ENCODE results near the gene PTPN7. TPM values are rescaled to one million over a fixed set of nuclear protein-coding genes. Genes with fewer than 3 reads are reported as not detected.
"Not testable (repeated sequence)": the region's sequence is repeated elsewhere in the genome, so short reads cannot be mapped to it uniquely, and the experiment has no call there.

The PTPN7 gene
- total RNA-seq, 2 donors from 2014 or later = 4.3 to 6.1 TPM

DNA sequence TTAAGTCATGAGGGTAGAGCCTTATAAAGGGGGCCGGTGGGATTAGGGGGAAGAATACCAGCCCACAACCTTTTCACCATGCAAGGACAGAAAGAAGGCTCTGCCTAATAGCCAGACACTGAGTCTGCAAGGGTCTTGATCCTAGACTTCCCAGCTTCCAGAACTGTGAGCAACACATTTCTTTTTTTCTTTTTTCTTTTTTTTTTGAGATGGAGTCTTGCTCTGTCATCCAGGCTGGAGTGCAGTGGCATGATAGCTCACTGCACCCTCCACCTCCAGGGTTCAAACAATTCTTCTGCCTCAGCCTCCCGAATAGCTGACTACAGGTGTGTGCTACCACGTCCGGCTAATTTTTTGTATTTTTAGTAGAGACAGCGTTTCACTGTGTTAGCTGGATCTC, 14.1 kb downstream of the PTPN7 start:
- Histone ChIP-seq H3K4me1 (ENCODE audit: control insufficient read depth in 1 of 2, low read depth in 2 of 2) (peaks cover 6 to 33% of the 10 kb centered on the region in 2 donors), H3K36me3 (no peaks in the 10 kb centered on the region), H3K27ac (no peak overlapping the region), H3K9me3 (no peaks in the 10 kb centered on the region), H3K27me3 (replicated peaks; ENCODE audit: insufficient read depth) (no peaks in the 10 kb centered on the region), H3K4me3 (no peak overlapping the region)
- ATAC-seq (ENCODE audit: insufficient number of reproducible peaks, low FRiP score, low read depth) = no peak
- TF ChIP-seq, protein P1, sequence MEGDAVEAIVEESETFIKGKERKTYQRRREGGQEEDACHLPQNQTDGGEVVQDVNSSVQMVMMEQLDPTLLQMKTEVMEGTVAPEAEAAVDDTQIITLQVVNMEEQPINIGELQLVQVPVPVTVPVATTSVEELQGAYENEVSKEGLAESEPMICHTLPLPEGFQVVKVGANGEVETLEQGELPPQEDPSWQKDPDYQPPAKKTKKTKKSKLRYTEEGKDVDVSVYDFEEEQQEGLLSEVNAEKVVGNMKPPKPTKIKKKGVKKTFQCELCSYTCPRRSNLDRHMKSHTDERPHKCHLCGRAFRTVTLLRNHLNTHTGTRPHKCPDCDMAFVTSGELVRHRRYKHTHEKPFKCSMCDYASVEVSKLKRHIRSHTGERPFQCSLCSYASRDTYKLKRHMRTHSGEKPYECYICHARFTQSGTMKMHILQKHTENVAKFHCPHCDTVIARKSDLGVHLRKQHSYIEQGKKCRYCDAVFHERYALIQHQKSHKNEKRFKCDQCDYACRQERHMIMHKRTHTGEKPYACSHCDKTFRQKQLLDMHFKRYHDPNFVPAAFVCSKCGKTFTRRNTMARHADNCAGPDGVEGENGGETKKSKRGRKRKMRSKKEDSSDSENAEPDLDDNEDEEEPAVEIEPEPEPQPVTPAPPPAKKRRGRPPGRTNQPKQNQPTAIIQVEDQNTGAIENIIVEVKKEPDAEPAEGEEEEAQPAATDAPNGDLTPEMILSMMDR (IDR thresholded peaks at IDR 0.05) = no peak
- DNase-seq (ENCODE audit: low spot score) = no peak

DNA sequence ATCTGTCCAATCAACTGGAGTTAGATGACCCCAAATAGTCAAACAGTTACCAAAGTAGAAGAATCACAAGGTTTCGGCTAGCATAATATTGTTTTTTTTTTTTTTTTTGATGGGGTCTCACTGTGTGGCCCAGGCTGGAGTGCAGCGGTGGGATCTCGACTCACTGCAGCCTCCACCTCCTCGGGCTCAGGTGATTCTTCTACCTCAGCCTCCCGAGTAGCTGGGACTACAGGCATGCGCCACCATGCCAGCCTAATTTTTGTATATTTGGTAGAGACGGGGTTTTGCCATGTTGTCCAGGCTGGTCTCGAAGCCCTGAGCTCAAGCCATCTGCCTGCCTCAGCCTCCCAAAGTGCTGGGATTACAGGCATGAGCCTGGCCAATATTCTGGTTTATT, 14.7 kb downstream of the PTPN7 start:
- peak overlapping the region; percentile 85 to 86 for H3K27ac ChIP-seq
- H3K27me3 ChIP-seq (replicated peaks; ENCODE audit: insufficient read depth); DNase-seq (ENCODE audit: low spot score); H3K9me3 ChIP-seq; ATAC-seq (ENCODE audit: insufficient number of reproducible peaks, low FRiP score, low read depth); H3K36me3 ChIP-seq: not testable (repeated sequence)
- H3K4me3 ChIP-seq = peak overlapping the region; percentile 93
- peaks cover 6 to 36% of the 10 kb centered on the region in 2 donors for H3K4me1 ChIP-seq (ENCODE audit: control insufficient read depth in 1 of 2, low read depth in 2 of 2)

DNA sequence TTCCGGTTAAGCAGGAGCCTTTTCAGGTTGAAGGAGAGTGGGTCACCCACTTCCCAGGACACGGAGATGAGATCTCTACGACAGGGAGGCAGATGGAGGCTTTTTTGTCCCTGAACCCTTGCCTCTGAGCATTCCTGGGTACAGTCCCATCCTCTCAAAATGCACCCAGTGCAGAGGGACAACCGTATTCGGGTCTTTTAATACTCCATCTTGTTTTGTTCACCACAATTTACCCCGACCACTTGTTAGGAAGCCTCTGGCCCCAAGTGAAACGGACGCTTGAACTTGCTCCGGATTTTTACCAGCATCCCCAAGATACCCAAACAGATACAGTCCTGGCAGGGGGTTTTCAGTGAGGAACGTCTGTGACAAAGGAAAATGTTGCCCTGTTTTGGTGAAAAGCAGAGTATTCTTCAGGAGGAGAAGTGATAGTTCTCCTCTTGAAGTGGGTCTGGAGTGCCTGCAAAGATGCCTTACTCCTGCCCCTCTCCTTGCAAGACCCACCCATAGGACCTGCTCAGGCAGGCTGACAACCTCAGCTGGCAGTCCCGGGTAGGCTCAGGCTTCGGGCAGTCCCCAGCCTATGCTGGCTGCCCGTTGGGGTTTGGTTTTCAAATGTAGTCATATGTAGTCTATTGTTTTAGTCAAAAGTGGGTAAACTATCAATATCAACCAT, 15.2 kb downstream of the PTPN7 start:
- TF ChIP-seq, protein P1 (IDR thresholded peaks at IDR 0.05) = no peak

DNA sequence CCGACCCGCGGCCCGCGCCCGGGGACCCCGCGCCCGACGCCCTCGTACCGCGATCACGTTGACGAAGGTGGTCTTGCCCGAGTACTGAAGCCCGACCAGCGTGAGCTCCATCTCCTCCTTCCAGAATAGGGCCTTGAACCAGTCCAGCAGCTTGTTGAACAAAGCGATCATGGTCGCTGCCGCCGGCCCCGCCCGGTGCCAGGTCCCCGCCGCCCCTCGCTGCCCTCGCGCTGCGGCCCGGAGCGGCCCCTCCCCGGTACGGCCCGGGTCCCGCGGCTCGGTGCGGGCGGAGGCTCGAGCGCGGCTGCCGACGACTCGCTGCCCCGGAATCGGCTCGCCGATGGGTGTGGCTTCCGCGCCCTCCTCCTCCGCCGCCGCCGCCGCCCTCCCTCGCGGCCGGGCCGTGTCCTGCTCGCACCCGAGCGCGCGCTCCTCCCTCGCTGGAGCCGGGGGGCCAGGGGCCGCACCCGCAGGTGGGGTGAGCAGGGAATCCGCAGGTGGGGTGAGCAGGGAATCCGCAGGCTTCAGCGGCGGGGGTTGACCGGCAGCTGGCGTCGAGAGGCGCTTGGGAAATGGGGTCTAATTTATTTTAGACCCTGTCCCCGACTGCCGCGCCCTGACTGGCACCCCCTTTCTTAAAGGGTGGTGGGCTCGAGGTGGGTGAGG, 15.9 kb downstream of the PTPN7 start, which contains the start of gene ARL8A:
Gene ARL8A, minus strand, starts transcription at position 336 of the 666 bp plus-strand sequence. Its CDS starts 165 bp downstream, at position 171.
- H3K4me3 ChIP-seq = peak within 1 kb of the TSS; percentile 93
- no peak for DNase-seq (ENCODE audit: low spot score)
- no peaks in the 10 kb centered on the region for H3K36me3 ChIP-seq
- peaks cover 6 to 36% of the 10 kb centered on the region in 2 donors for H3K4me1 ChIP-seq (ENCODE audit: control insufficient read depth in 1 of 2, low read depth in 2 of 2)
- H3K9me3 ChIP-seq = no peaks in the 10 kb centered on the region
- peak; percentile 49 for ATAC-seq (ENCODE audit: insufficient number of reproducible peaks, low FRiP score, low read depth)
- TF ChIP-seq, protein P1 (IDR thresholded peaks at IDR 0.05) = no peak
- peak within 1 kb of the TSS; percentile 85 to 86 for H3K27ac ChIP-seq
- no peaks in the 10 kb centered on the region for H3K27me3 ChIP-seq (replicated peaks; ENCODE audit: insufficient read depth)

More for the DNA sequence above, 15.2 kb downstream of the PTPN7 start:
- no peak for ATAC-seq (ENCODE audit: insufficient number of reproducible peaks, low FRiP score, low read depth)
- Histone ChIP-seq H3K4me3 (peak overlapping the region; percentile 93), H3K9me3 (no peaks in the 10 kb centered on the region), H3K36me3 (no peaks in the 10 kb centered on the region), H3K27me3 (replicated peaks; ENCODE audit: insufficient read depth) (no peaks in the 10 kb centered on the region), H3K27ac (peak overlapping the region; percentile 85 to 86), H3K4me1 (ENCODE audit: control insufficient read depth in 1 of 2, low read depth in 2 of 2) (peaks cover 6 to 36% of the 10 kb centered on the region in 2 donors)
- DNase-seq (ENCODE audit: low spot score) = no peak

DNA sequence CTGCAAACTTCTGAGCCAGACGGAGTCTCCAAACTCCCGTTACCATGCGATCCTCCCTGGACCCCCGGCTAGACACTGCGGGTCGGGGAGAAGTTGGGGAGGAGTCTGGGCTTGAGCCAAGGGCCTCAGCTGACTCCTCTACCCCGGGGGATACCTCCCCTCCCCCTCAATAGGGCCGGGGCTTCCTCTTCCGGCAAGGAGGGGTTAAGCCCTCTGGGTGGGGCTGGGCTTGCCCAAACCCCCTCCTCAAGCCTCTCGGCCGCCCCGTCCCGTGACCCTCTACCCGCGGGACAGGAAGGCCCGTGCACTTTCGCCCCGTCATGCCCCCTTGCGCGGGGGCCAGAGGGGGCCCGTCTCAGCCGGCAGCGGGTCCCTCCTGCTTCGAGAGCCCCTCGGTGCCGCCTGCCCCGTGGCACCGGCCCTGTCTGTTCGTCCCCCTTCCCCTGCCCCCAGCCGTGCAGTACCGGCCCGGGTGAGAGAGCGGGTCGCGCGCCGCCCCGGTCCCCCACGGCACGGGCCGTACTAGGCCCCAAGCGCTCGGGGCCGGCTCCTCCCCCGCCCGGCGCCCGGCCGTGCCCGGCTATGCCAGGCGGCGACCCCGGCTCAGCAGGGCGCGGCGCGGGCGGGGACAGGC, 16.5 kb downstream of the PTPN7 start:
- H3K4me1 ChIP-seq (ENCODE audit: control insufficient read depth in 1 of 2, low read depth in 2 of 2) = peaks cover 6 to 36% of the 10 kb centered on the region in 2 donors

More for the DNA sequence above, 16.5 kb downstream of the PTPN7 start:
- Histone ChIP-seq H3K27me3 (replicated peaks; ENCODE audit: insufficient read depth) (no peaks in the 10 kb centered on the region), H3K36me3 (no peaks in the 10 kb centered on the region), H3K9me3 (no peaks in the 10 kb centered on the region), H3K27ac (peak overlapping the region; percentile 85 to 86), H3K4me3 (peak overlapping the region; percentile 93)
- ATAC-seq (ENCODE audit: insufficient number of reproducible peaks, low FRiP score, low read depth) (no peak), DNase-seq (ENCODE audit: low spot score) (no peak)
- TF ChIP-seq, protein P1 (IDR thresholded peaks at IDR 0.05) = no peak
